Subcutaneous abdominal adipose tissue (tissue), 5 donors: ENCODE measurements around the gene CDK15.

Experiments used
- H3K27ac ChIP-seq: one replicate; pipeline ENCODE4 v1.7.0; 2013; ENCODE audit warnings: low read depth, mild to moderate bottlenecking, inconsistent platforms, low read length, moderate library complexity
- H3K27me3 ChIP-seq, 5 donors: one replicate each; pipeline ENCODE4 v1.7.0; 2013; ENCODE audit warnings: low read length in 5 of 5, inconsistent platforms in 1 of 5; ENCODE audit not compliant: control insufficient read depth in 5 of 5, insufficient read depth in 4 of 5
- H3K36me3 ChIP-seq, 5 donors: one replicate each; pipeline ENCODE4 v1.7.0; 2013; ENCODE audit warnings: low read length in 5 of 5; ENCODE audit not compliant: control insufficient read depth in 5 of 5, insufficient read depth in 5 of 5
- H3K4me1 ChIP-seq, 5 donors: one replicate each; pipeline ENCODE4 v1.7.0; 2013; ENCODE audit warnings: low read length in 5 of 5, mild to moderate bottlenecking in 3 of 5, moderate library complexity in 1 of 5; ENCODE audit not compliant: control insufficient read depth in 5 of 5, insufficient read depth in 5 of 5
- H3K4me3 ChIP-seq, 5 donors: one replicate each; pipeline ENCODE4 v1.7.0; 2013; ENCODE audit warnings: low read length in 5 of 5, low read depth in 1 of 5
- H3K9ac ChIP-seq, 5 donors: one replicate each; pipeline ENCODE4 v1.7.0; 2013; ENCODE audit warnings: low read length in 5 of 5, mild to moderate bottlenecking in 4 of 5, moderate library complexity in 3 of 5
- H3K9me3 ChIP-seq, 5 donors: one replicate each; pipeline ENCODE4 v1.7.0; 2013; ENCODE audit warnings: low read length in 5 of 5; ENCODE audit not compliant: control insufficient read depth in 5 of 5
- donor health status: healthy.
- donor health status: healthy.
- donor health status: healthy.
- donor health status: healthy.
- donor health status: healthy.

Gene CDK15

DNA sequence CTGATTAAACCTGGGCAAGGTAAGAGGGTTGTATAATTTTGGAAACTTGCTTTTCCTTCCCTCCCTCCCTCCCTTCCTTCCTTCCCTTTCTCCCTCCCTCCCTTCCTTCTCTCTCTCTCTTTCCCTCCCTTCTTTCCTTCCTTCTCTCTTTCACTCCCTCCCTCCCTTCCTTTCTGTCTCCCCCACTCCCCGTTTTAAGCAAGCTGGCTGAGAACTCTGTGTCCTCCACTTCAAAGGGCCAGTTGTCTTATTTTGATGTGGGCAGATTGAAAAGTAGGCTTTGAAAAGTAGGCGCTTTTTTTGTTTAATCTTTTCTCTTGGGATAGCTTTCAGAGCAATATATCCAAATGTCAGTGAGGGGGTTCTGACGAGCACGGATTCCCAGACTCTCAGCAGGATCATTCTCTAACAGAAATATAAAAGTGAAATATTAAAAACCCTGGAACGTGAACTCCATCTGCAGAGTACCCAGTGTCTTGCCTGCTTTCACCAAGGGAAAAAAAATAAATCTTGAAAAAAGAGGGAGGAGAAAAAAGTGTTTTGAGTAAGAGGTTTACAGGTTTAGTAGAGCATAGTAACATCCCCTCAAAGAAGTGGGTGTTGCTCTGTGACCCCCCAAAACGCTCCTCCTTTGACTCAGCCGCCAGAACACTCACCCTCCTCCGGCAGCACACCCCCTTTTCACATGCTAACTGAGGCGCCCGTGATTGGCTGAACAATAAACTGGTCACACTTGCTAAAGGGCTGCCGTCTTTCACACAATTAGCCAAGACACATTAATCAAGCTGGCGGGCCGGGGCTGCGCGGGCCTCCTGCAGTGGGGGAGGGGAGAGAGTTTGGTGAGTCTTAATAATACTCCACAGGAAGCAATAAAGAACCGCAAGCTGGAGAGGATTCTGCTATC lies 52.2 kb downstream of the CDK15 start:
- Histone ChIP-seq H3K27me3 (peaks cover 0 to 16% (median 5%) of the 10 kb centered on the region in 5 donors), H3K27ac (no peak overlapping the region), H3K4me3 (no peak overlapping the region), H3K36me3 (no peaks in the 10 kb centered on the region), H3K9ac (no peak overlapping the region), H3K9me3 (no peaks in the 10 kb centered on the region), H3K4me1 (peaks cover 0 to 8% (median 0%) of the 10 kb centered on the region in 5 donors)

DNA sequence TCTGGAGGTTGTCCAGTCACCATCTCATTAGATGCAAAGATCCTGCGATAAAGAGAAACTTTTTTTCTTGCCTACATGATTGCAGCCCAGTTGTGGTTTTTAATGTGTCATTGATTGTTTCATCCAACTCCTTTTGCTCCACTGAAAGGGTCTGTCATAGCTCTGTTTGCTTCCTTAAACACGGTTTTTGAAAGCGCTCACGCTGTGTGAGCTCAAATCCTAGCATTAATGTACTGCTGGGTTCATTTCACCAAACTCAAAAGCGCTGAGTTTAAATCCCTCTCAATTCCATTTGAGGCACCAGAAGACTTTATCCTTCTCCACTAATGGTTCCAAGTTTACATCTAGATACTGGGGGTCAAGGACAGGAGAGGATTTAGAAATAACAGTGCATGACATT lies 53.6 kb downstream of the CDK15 start:
- Histone ChIP-seq H3K27me3 (peaks cover 0 to 16% (median 5%) of the 10 kb centered on the region in 5 donors), H3K9ac (no peak overlapping the region), H3K27ac (no peak overlapping the region), H3K4me1 (peaks cover 0 to 8% (median 0%) of the 10 kb centered on the region in 5 donors), H3K36me3 (no peaks in the 10 kb centered on the region), H3K4me3 (no peak overlapping the region), H3K9me3 (no peaks in the 10 kb centered on the region)

DNA sequence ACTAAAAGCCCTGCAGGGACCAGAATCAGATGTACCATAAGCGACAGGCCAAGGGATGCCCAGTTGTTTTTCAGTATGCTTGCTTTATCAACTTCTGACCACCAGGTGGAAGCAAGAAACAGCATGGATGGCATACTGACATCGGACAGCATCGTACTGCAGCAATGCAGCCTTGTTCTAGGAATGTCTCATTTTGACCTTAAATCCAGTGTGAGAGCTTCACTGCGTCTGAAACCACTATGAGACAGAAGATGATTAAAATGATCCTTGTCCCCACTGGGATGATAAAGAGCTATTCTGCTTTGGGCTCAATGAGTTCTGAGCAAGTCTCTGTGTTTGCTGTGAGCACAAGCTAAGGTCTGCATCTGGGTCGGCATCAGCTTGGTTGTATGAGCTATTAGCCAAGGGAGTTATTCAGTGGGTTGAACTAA lies 54.3 kb downstream of the CDK15 start:
- no peak overlapping the region for H3K4me3 ChIP-seq
- no peak overlapping the region for H3K27ac ChIP-seq
- no peaks in the 10 kb centered on the region for H3K36me3 ChIP-seq
- peaks cover 0 to 8% (median 0%) of the 10 kb centered on the region in 5 donors for H3K4me1 ChIP-seq
- H3K9me3 ChIP-seq: no peaks in the 10 kb centered on the region
- H3K27me3 ChIP-seq: peaks cover 0 to 16% (median 5%) of the 10 kb centered on the region in 5 donors
- no peak overlapping the region for H3K9ac ChIP-seq

DNA sequence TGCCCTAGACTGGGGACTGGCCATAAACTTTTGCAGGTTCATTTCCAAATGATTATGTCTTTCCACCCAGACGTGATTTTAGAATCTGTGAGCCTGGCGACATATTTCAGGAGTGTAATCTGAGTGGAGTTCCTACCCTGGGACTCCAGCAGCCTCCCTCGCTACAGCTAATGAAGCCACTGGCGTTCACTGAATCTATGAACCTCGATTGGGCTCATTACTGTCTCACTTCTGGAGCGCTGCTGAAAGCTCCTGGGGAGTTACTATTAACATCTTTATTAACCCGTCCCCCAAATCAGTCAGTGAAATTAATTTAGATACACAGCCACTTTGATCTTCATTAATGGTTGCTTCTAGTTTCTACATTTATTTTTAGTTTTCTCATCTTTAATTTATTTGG lies 56.5 kb downstream of the CDK15 start:
- no peak overlapping the region for H3K9ac ChIP-seq
- H3K4me1 ChIP-seq: peaks cover 0 to 8% (median 0%) of the 10 kb centered on the region in 5 donors
- no peaks in the 10 kb centered on the region for H3K9me3 ChIP-seq
- no peak overlapping the region for H3K27ac ChIP-seq
- peaks cover 0 to 10% (median 5%) of the 10 kb centered on the region in 5 donors for H3K27me3 ChIP-seq
- H3K36me3 ChIP-seq: no peaks in the 10 kb centered on the region
- H3K4me3 ChIP-seq: no peak overlapping the region

DNA sequence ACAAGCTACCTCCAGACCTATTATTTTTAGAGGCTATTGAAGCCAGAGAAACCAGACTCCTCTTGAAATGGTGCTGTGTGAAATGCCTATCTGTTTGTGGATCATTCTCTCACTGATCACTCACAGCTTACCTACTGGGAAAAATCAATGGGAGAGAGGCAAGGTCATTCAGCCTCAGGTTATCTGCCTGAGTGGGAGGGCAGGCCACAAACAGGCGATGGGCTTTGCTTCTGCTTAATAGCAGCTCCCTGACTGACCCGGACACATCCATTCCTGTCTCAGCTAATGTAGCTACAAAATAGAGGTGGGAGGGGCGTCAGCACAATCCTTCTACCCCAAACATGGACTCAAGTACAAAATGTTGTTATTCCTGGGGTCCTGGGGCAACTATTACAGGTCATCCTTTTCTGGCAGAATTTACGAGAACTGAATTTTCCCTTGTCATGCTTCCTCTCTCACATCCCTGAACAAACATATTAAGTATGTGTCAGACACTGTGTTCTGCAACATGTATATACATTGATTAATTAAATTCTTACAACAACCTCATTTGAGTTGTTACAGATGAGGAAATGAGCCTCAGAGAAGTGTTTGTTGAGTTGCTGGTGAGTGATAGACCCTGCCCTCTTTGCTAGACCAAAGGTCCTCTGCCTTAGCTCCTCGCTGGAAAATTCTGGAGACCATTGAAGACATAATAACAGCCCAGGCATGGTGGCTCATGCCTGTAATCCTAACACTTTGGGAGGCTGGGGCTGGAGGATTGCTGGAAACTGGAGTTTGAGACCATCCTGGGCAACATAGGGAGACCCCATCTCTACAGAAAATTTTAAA lies 60.5 kb downstream of the CDK15 start:
- Histone ChIP-seq H3K27ac (no peak overlapping the region), H3K9ac (no peak overlapping the region), H3K4me1 (no peaks in the 10 kb centered on the region), H3K4me3 (no peak overlapping the region), H3K9me3 (no peaks in the 10 kb centered on the region), H3K36me3 (no peaks in the 10 kb centered on the region), H3K27me3 (peaks cover 0 to 3% (median 0%) of the 10 kb centered on the region in 5 donors)

DNA sequence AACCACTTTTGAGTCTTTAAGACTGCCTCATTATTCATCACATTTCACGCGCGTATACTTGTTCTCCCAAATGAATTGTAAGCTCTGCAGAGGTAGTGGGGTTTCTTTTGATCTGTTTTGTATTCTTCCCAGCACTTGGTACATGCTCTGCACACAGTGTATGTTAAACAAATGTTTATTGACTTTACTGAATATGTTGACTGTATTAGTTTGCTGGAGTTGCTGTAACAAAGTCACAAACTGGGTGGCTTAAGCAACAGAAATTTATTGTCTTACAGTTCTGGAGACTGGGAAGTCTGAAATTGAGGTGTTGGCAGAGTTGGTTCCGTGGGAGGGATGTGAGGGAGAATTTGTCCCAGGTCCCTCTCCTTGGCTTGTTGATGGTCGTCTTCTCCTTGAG lies 65.1 kb downstream of the CDK15 start:
- no peak overlapping the region for H3K9ac ChIP-seq
- no peak overlapping the region for H3K27ac ChIP-seq
- no peak overlapping the region for H3K4me3 ChIP-seq
- no peaks in the 10 kb centered on the region for H3K4me1 ChIP-seq
- no peaks in the 10 kb centered on the region for H3K36me3 ChIP-seq
- no peaks in the 10 kb centered on the region for H3K27me3 ChIP-seq
- no peaks in the 10 kb centered on the region for H3K9me3 ChIP-seq

DNA sequence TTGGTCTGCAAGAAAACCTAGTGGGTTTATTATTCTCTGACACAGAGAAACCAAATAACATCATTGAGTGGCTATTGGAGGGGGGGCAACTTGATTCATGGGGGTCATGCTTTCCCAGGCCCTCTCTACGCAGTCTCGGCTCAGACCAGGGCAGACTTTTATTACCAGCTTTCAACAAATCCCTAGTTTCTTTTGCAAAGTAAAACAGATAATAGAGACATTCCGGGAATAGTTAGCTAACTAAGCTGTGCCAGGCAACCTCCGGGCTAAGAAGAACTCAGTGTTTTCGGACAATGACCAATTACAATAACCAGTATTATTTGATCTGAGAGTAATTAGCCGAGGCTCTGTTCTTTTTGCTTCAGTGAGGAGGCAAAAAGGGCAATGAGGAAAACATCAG lies 66.3 kb downstream of the CDK15 start:
- Histone ChIP-seq H3K9me3 (no peaks in the 10 kb centered on the region), H3K27me3 (peaks cover 0 to 3% (median 0%) of the 10 kb centered on the region in 5 donors), H3K36me3 (no peaks in the 10 kb centered on the region), H3K4me3 (no peak overlapping the region), H3K4me1 (no peaks in the 10 kb centered on the region), H3K27ac (no peak overlapping the region), H3K9ac (no peak overlapping the region)

DNA sequence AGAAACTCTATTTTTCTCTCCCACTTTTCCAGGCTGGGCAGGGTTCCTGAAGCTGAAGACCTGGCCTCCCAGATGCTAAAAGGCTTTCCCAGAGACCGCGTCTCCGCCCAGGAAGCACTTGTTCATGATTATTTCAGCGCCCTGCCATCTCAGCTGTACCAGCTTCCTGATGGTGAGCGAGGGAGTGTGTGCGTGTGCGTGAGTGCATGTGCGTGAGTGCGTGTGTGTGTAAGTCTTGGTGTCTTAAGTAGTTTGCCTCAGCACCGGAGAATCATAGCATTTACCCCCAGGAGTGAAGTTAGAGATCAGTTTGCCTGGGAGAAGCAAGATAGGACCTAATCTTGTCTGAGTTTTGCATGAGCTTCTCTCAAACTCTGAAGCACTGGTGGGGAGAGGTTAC lies 73.7 kb downstream of the CDK15 start:
- Histone ChIP-seq H3K9ac (no peak overlapping the region), H3K9me3 (no peaks in the 10 kb centered on the region), H3K36me3 (no peaks in the 10 kb centered on the region), H3K27me3 (peaks cover 8 to 17% (median 14%) of the 10 kb centered on the region in 5 donors), H3K4me3 (no peak overlapping the region), H3K27ac (no peak overlapping the region), H3K4me1 (peaks cover 5 to 36% (median 17%) of the 10 kb centered on the region in 5 donors)

DNA sequence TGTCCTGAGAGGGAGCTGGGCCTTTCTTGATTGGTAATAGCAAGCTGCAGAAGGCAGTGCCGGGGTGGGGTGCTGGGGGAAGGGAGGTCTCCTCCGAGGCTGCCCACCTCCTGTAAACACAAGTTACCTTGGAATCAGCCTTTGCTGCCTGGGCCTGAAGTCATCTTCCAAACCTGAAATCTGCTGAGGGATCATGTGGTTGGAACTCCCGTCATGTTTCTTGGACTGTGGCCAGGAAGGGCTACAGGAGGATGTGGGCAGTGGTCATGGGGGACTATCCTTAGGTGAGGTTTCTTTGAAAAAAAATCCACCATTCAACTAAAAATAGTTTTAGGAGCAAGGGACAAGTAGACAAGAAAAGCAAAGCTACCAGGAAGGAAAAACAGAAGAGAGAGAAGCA lies 74.2 kb downstream of the CDK15 start:
- Histone ChIP-seq H3K4me3 (no peak overlapping the region), H3K9me3 (no peaks in the 10 kb centered on the region), H3K9ac (no peak overlapping the region), H3K36me3 (no peaks in the 10 kb centered on the region), H3K4me1 (peaks cover 5 to 36% (median 17%) of the 10 kb centered on the region in 5 donors), H3K27me3 (peaks cover 8 to 17% (median 14%) of the 10 kb centered on the region in 5 donors), H3K27ac (no peak overlapping the region)
